ENCODE data around the gene ACOX3. TPM values are rescaled to one million over a fixed set of nuclear protein-coding genes. Genes with fewer than 3 reads are reported as not detected.
A peak's percentile ranks its signal among the peaks of the same experiment; 100 is the strongest.

Gene ACOX3
- total and polyA plus RNA-seq, 4 donors, result 15.6 to 32.2 (median 21.5) TPM

- WGBS, 2 donors, result 94 to 96% methylated on average over 13 of the region's 13 CpGs
- H3K4me3 ChIP-seq, result no peak overlapping the region
- H3K36me3 ChIP-seq (ENCODE audit: control insufficient read depth in 4 of 4, insufficient read depth in 4 of 4, low read length in 4 of 4), result peaks cover 0 to 29% (median 1%) of the 10 kb centered on the region in 4 donors
- DNase-seq (no peak), ATAC-seq (ENCODE audit: insufficient read depth, low FRiP score) (no peak)
- H3K27ac ChIP-seq (ENCODE audit: low read depth in 1 of 2, low read length in 1 of 2), result no peak overlapping the region
- H3K27me3 ChIP-seq (ENCODE audit: control insufficient read depth in 3 of 3, insufficient read depth in 3 of 3, low read length in 2 of 3), result no peaks in the 10 kb centered on the region
- TF ChIP-seq CTCF (IDR thresholded peaks at IDR 0.05; ENCODE audit: control extremely low read depth, extremely low read depth), result no peak
- no peak overlapping the region for H3K9ac ChIP-seq (ENCODE audit: insufficient read depth in 1 of 2, low read length in 2 of 2)
- H3K9me3 ChIP-seq (ENCODE audit: control insufficient read depth in 4 of 4, insufficient read depth in 3 of 4, low read length in 3 of 4), result no peaks in the 10 kb centered on the region
- peaks cover 0 to 30% (median 11%) of the 10 kb centered on the region in 5 donors for H3K4me1 ChIP-seq (ENCODE audit: control insufficient read depth in 5 of 5, insufficient read depth in 5 of 5, low read length in 5 of 5)
Observed at GRCh38 chr4:8474856-8475255, 34.3 kb upstream of the ACOX3 start.

GRCh38 chr4:8473920-8474590, 33.5 kb upstream of the ACOX3 start:
- Histone ChIP-seq H3K4me1 (ENCODE audit: control insufficient read depth in 5 of 5, insufficient read depth in 5 of 5, low read length in 5 of 5) (peaks cover 0 to 30% (median 11%) of the 10 kb centered on the region in 5 donors), H3K27ac (ENCODE audit: low read depth in 1 of 2, low read length in 1 of 2) (peak overlapping the region in 1 of 2 donors; percentile 33), H3K36me3 (ENCODE audit: control insufficient read depth in 4 of 4, insufficient read depth in 4 of 4, low read length in 4 of 4) (peaks cover 0 to 37% (median 4%) of the 10 kb centered on the region in 4 donors), H3K9ac (ENCODE audit: insufficient read depth in 1 of 2, low read length in 2 of 2) (no peak overlapping the region), H3K27me3 (ENCODE audit: control insufficient read depth in 3 of 3, insufficient read depth in 3 of 3, low read length in 2 of 3) (no peaks in the 10 kb centered on the region), H3K9me3 (ENCODE audit: control insufficient read depth in 4 of 4, insufficient read depth in 3 of 4, low read length in 3 of 4) (no peaks in the 10 kb centered on the region), H3K4me3 (no peak overlapping the region)
- TF ChIP-seq CTCF (IDR thresholded peaks at IDR 0.05; ENCODE audit: control extremely low read depth, extremely low read depth), result no peak
- 82 to 87% methylated on average over 20 of the region's 20 CpGs for WGBS, 2 donors
- no peak for DNase-seq
- no peak for ATAC-seq (ENCODE audit: insufficient read depth, low FRiP score)

GRCh38 chr4:8473198-8473919, 32.8 kb upstream of the ACOX3 start:
- peak overlapping the region in 1 of 2 donors; percentile 33 for H3K27ac ChIP-seq (ENCODE audit: low read depth in 1 of 2, low read length in 1 of 2)
- ATAC-seq (ENCODE audit: insufficient read depth, low FRiP score) (no peak), DNase-seq (no peak)
- H3K36me3 ChIP-seq (ENCODE audit: control insufficient read depth in 4 of 4, insufficient read depth in 4 of 4, low read length in 4 of 4), result peaks cover 0 to 36% (median 7%) of the 10 kb centered on the region in 4 donors
- H3K27me3 ChIP-seq (ENCODE audit: control insufficient read depth in 3 of 3, insufficient read depth in 3 of 3, low read length in 2 of 3), result no peaks in the 10 kb centered on the region
- H3K4me1 ChIP-seq (ENCODE audit: control insufficient read depth in 5 of 5, insufficient read depth in 5 of 5, low read length in 5 of 5), result peaks cover 0 to 30% (median 11%) of the 10 kb centered on the region in 5 donors
- TF ChIP-seq CTCF (IDR thresholded peaks at IDR 0.05; ENCODE audit: control extremely low read depth, extremely low read depth), result no peak
- H3K9ac ChIP-seq (ENCODE audit: insufficient read depth in 1 of 2, low read length in 2 of 2), result peak overlapping the region in 1 of 2 donors; percentile 17
- no peaks in the 10 kb centered on the region for H3K9me3 ChIP-seq (ENCODE audit: control insufficient read depth in 4 of 4, insufficient read depth in 3 of 4, low read length in 3 of 4)
- WGBS, 2 donors, result 80 to 90% methylated on average over 23 of the region's 23 CpGs
- H3K4me3 ChIP-seq, result no peak overlapping the region
